K562 (cell line): Measurements from ENCODE around the gene DIS3L. TPM values are rescaled to one million over a fixed set of nuclear protein-coding genes. Genes with fewer than 3 reads are reported as not detected.

ENCODE experiments used
- BDP1 ChIP-seq: IDR thresholded peaks from 3 replicates; pipeline ENCODE4 v1.6.1; 2011; ENCODE audit not compliant: insufficient read length, insufficient read depth
- BRCA1 ChIP-seq, 2 experiments: fragments of 450-650 bp in 1 of 2; sonication (generic) in 1 of 2; formaldehyde crosslinking in 1 of 2; IDR thresholded peaks; 2 replicates each; pipeline versions ENCODE4 v1.5.0 to v1.6.1; 2017 to 2020; ENCODE audit warnings: mild to moderate bottlenecking in 1 of 2, missing genetic modification reagents in 1 of 2
- ERF ChIP-seq: fragments of 450-650 bp; formaldehyde crosslinking; IDR thresholded peaks from 2 replicates; pipeline ENCODE4 v1.4.0; 2020; ENCODE audit warnings: mild to moderate bottlenecking, mixed read lengths
- GATA2 ChIP-seq: sonication (generic); formaldehyde crosslinking; IDR thresholded peaks from 2 replicates; pipeline ENCODE4 v1.4.0; 2020; ENCODE audit warnings: mild to moderate bottlenecking, missing genetic modification reagents
- LEF1 ChIP-seq: fragments of 450-650 bp; IDR thresholded peaks from 2 replicates; pipeline ENCODE4 v1.6.1; 2016; ENCODE audit warnings: mild to moderate bottlenecking
- PHTF2 ChIP-seq: fragments of 250-450 bp; sonication (Bioruptor Pico); IDR thresholded peaks from 2 replicates; pipeline ENCODE4 v1.5.0; 2021; ENCODE audit warnings: mild to moderate bottlenecking
- PTBP1 ChIP-seq: fragments of 200-400 bp; formaldehyde crosslinking; IDR thresholded peaks from 2 replicates; pipeline ENCODE4 v1.6.1; 2017; ENCODE audit warnings: low read depth, low read length
- RBBP5 ChIP-seq: fragments of 200-600 bp; sonication (generic); IDR thresholded peaks from 2 replicates; pipeline ENCODE4 v1.6.1; 2012; ENCODE audit warnings: borderline replicate concordance, mild to moderate bottlenecking, low read length, control low read depth, inconsistent platforms; ENCODE audit not compliant: insufficient read depth, poor library complexity, severe bottlenecking
- RBM15 ChIP-seq: fragments of 200-400 bp; formaldehyde crosslinking; IDR thresholded peaks from 2 replicates; pipeline ENCODE4 v1.6.1; 2018; ENCODE audit warnings: mild to moderate bottlenecking, low read length, moderate library complexity; ENCODE audit not compliant: insufficient read depth
- RFX5 ChIP-seq: IDR thresholded peaks from 2 replicates; pipeline ENCODE4 v1.6.1; 2011; ENCODE audit warnings: low read depth, mild to moderate bottlenecking, improper control_type of control experiment, low read length
- SMARCB1 ChIP-seq: IDR thresholded peaks from 2 replicates; pipeline ENCODE4 v1.6.1; 2011; ENCODE audit warnings: improper control_type of control experiment, low read depth; ENCODE audit not compliant: insufficient read length
- SREBF2 ChIP-seq: sonication (generic); formaldehyde crosslinking; IDR thresholded peaks from 2 replicates; pipeline ENCODE4 v1.4.0; 2020; ENCODE audit warnings: mild to moderate bottlenecking, missing genetic modification reagents
- WHSC1 ChIP-seq: IDR thresholded peaks from one replicate; pipeline ENCODE4 v1.6.1; 2012; ENCODE audit warnings: low read length, control low read depth, inconsistent platforms
- ZNF384 ChIP-seq: IDR thresholded peaks from 2 replicates; pipeline ENCODE4 v1.6.1; 2012; ENCODE audit warnings: low read depth, low read length, improper control_type of control experiment
- ZNF830 ChIP-seq: fragments of 250-450 bp; sonication (Bioruptor Pico); IDR thresholded peaks from 2 replicates; pipeline ENCODE4 v1.5.0; 2021; ENCODE audit warnings: mild to moderate bottlenecking
- polyA plus RNA-seq, 8 experiments: library from polyadenylated mRNA; depleted of rRNA in 4 of 8; stranded (reverse) in 5 of 8; unstranded in 3 of 8; fragments of >200 nt; fragmentation: Nextera tagmentation in 2 of 8; fragmentation: Illumina TruSeq in 1 of 8; extraction: Ambion mirVana in 2 of 8; extraction: Trizol in 1 of 8; gene quantifications; 2 replicates each; pipeline versions ENCODE4 v1.2.1 to v1.2.3, GENCODE V29; 2011 to 2014; ENCODE audit warnings: inconsistent platforms in 1 of 8, missing spikeins in 1 of 8
- total RNA-seq, 7 experiments: library from RNA; depleted of rRNA in 6 of 7; stranded (reverse); fragments of >200 nt in 6 of 7; fragmentation: Illumina TruSeq in 2 of 7; extraction: Trizol in 2 of 7; gene quantifications; 2 replicates each; pipeline versions ENCODE4 v1.2.1 to v1.2.3, GENCODE V29; 2011 to 2021; ENCODE audit warnings: low replicate concordance in 1 of 7
- TF ChIP-seq, protein P1 (sequence below): fragments of 450-650 bp; formaldehyde crosslinking; IDR thresholded peaks from 2 replicates; pipeline ENCODE4 v1.4.0; 2022; ENCODE audit warnings: missing genetic modification characterization
- TF ChIP-seq, protein P2 (sequence below), 2 experiments: IDR thresholded peaks; 2 replicates each; pipeline ENCODE4 v1.6.1; 2012; ENCODE audit warnings: improper control_type of control experiment in 2 of 2, low read depth in 2 of 2, low read length in 2 of 2, borderline replicate concordance in 1 of 2
- TF ChIP-seq, protein P3 (sequence below): fragments of 200-800 bp; sonication (Bioruptor generic); IDR thresholded peaks from 2 replicates; pipeline ENCODE4 v1.6.1; 2016; ENCODE audit warnings: missing genetic modification characterization, missing compliant biosample characterization

DIS3L gene
- total and polyA plus RNA-seq, 9 of the 15 experiments (the other 6 are each of a cell fraction or from before 2014, with no cell fraction given) = 5.9 to 34.6 (median 16.9) TPM

DNA sequence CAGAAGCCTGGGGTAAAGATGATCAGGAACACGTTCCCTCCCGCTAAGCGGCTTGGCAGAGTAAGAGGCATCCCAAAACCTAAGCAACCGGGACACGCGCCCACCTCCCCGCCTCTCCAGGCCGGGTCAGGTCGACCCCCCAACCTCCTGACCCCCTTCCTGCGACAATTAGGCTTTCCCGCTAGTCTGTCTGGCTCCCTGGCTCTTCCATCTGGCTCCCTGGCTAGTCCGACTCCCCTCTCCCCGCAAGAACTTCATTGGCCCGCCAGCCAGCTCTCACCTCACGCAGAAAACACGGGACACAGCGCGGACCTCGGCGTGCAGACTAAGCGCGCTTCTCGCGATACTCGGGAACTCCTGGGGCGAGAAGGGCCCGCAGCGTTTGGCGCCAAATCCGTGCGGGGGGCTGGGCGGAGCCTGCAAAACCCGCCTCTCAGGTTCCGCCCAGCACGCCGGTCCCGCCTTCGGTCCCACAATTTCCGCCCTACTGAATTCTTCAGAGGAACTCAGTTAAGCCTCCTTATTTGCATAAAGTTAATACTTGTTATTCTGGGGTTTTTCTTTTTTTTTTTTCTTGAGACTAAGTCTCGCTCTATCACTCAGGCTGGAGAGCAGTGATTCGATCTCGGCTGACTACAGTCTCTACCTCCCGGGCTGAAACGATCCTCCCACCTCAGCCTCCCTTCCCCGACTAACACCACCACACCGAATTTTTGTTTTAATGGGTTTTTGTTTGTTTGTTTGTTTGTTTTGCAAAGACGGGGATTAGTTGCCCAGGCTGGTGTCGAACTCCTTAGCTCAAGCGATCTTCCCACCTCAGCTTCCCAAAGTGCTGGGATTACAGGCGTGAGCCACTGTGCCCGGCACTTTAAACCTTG, 63.2 kb downstream of the DIS3L start, which contains the start of gene TIPIN (continued):
- TF ChIP-seq BRCA1 (IDR thresholded peaks at IDR 0.05) (no peak), BRCA1 (CRISPR knock-in tag; IDR thresholded peaks at IDR 0.05) (no peak), WHSC1 (no peak), PHTF2 (CRISPR knock-in tag) (peak; percentile 15; the same call in 1 of the 2 replicates), BDP1 (no peak), ZNF830 (CRISPR knock-in tag) (no peak), PTBP1 (no peak), LEF1 (no peak), SMARCB1 (no peak), GATA2 (CRISPR knock-in tag) (no peak), RBM15 (no peak), RFX5 (no peak), SREBF2 (no peak), ERF (peak; percentile 75; the same call in 1 of the 2 replicates), ZNF384 (peak; percentile 71), RBBP5 (no peak)
- TF ChIP-seq, protein P1, sequence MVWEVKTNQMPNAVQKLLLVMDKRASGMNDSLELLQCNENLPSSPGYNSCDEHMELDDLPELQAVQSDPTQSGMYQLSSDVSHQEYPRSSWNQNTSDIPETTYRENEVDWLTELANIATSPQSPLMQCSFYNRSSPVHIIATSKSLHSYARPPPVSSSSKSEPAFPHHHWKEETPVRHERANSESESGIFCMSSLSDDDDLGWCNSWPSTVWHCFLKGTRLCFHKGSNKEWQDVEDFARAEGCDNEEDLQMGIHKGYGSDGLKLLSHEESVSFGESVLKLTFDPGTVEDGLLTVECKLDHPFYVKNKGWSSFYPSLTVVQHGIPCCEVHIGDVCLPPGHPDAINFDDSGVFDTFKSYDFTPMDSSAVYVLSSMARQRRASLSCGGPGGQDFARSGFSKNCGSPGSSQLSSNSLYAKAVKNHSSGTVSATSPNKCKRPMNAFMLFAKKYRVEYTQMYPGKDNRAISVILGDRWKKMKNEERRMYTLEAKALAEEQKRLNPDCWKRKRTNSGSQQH (CRISPR knock-in tag) = peak; percentile 59; the same call in 1 of the 2 replicates
- TF ChIP-seq, protein P2, sequence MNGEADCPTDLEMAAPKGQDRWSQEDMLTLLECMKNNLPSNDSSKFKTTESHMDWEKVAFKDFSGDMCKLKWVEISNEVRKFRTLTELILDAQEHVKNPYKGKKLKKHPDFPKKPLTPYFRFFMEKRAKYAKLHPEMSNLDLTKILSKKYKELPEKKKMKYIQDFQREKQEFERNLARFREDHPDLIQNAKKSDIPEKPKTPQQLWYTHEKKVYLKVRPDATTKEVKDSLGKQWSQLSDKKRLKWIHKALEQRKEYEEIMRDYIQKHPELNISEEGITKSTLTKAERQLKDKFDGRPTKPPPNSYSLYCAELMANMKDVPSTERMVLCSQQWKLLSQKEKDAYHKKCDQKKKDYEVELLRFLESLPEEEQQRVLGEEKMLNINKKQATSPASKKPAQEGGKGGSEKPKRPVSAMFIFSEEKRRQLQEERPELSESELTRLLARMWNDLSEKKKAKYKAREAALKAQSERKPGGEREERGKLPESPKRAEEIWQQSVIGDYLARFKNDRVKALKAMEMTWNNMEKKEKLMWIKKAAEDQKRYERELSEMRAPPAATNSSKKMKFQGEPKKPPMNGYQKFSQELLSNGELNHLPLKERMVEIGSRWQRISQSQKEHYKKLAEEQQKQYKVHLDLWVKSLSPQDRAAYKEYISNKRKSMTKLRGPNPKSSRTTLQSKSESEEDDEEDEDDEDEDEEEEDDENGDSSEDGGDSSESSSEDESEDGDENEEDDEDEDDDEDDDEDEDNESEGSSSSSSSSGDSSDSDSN (IDR thresholded peaks at IDR 0.05; ENCODE audit: borderline replicate concordance in 1 of 2, low read depth in 2 of 2, low read length in 2 of 2) = no peak
- TF ChIP-seq, protein P3, sequence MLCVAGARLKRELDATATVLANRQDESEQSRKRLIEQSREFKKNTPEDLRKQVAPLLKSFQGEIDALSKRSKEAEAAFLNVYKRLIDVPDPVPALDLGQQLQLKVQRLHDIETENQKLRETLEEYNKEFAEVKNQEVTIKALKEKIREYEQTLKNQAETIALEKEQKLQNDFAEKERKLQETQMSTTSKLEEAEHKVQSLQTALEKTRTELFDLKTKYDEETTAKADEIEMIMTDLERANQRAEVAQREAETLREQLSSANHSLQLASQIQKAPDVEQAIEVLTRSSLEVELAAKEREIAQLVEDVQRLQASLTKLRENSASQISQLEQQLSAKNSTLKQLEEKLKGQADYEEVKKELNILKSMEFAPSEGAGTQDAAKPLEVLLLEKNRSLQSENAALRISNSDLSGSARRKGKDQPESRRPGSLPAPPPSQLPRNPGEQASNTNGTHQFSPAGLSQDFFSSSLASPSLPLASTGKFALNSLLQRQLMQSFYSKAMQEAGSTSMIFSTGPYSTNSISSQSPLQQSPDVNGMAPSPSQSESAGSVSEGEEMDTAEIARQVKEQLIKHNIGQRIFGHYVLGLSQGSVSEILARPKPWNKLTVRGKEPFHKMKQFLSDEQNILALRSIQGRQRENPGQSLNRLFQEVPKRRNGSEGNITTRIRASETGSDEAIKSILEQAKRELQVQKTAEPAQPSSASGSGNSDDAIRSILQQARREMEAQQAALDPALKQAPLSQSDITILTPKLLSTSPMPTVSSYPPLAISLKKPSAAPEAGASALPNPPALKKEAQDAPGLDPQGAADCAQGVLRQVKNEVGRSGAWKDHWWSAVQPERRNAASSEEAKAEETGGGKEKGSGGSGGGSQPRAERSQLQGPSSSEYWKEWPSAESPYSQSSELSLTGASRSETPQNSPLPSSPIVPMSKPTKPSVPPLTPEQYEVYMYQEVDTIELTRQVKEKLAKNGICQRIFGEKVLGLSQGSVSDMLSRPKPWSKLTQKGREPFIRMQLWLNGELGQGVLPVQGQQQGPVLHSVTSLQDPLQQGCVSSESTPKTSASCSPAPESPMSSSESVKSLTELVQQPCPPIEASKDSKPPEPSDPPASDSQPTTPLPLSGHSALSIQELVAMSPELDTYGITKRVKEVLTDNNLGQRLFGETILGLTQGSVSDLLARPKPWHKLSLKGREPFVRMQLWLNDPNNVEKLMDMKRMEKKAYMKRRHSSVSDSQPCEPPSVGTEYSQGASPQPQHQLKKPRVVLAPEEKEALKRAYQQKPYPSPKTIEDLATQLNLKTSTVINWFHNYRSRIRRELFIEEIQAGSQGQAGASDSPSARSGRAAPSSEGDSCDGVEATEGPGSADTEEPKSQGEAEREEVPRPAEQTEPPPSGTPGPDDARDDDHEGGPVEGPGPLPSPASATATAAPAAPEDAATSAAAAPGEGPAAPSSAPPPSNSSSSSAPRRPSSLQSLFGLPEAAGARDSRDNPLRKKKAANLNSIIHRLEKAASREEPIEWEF (CRISPR knock-in tag) = no peak
